Measurements from ENCODE around the gene NEU1.
A peak's percentile ranks its signal among the peaks of the same experiment; 100 is the strongest.

The NEU1 gene

DNA sequence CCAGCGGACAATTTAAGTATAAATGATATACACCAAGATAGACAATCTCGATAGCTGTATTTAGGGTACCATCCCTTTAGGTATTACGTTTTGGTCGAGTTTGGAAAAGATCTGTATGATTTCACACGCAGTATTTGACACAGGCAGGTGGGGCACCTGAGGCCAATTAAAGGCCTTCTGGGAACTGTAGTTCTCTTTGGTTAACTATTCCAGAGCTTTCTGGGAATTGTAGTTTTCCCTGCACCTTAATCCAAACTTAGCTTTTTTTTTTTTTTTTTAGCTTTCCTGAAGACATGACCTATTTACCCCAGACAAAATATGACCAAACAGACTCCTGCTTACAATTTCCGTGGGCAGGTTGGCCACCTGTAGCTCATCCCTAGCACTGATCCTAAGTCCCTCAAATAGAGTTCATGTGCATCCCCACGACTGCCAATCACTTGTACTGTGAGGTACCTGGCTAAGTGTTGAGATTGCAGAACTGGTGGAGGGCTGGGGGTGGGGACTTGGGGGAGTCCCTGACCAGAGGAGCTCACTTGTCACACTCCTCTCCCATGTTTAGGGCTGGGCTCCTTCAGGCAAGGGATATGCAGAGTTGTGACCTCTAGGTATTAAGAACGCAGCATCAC lies 35.9 kb upstream of the NEU1 start:
- peak; percentile 57 for ATAC-seq

DNA sequence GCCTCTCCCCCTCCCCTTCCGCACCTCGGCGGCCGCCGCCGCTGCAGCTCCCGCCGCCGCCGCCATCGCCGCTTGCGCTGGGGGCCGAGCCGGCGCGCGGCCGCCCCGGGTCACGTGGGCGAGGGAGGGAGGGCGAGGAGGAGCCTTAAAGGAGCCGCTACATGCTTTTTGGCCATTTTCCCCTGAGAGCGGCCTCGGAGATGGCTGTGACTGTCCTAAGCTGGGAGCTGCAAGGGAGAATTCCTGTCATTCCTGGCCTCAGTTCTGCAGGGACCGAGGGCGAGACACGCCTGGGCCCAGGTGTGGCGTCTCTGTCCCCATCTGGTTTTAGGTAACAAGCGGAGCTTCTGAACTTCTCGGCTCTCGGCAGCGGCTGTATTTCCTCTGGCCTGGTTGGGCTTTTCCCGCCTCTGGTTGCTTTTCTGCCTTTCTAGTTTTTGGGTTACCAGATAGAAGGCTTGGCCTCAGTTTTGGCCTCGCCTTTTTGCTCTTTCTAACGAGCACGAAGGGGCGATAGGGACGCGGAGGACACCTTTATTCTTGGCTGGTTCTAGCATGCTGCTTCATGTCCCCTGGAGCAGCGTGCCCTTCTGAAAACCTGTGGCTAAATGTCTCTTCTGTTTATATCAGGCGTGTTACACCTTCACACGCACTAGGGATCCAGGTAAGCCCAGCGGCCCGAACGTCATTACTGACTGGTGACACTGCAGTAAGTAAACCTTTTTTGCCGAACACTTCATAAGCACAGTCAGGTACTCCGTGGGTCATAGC lies 35.2 kb upstream of the NEU1 start, which contains the start of gene EHMT2:
Gene EHMT2 (minus strand): TSS at position 87 of the 771 bp plus-strand sequence. CDS start 21 bp downstream, at position 66.
- peak; percentile 73 for ATAC-seq
- TF ChIP-seq TOX (CRISPR knock-in tag; IDR thresholded peaks at IDR 0.05; ENCODE audit: borderline replicate concordance) (no peak), RARB (CRISPR knock-in tag; IDR thresholded peaks at IDR 0.05) (no peak), ZNF8 (CRISPR knock-in tag; IDR thresholded peaks at IDR 0.05) (no peak), ZC3H10 (CRISPR knock-in tag; IDR thresholded peaks at IDR 0.05) (no peak), TCF4 (CRISPR knock-in tag; IDR thresholded peaks at IDR 0.05; ENCODE audit: borderline replicate concordance) (no peak), ISL1 (CRISPR knock-in tag; IDR thresholded peaks at IDR 0.05) (no peak), PPARA (CRISPR knock-in tag; IDR thresholded peaks at IDR 0.05; ENCODE audit: borderline replicate concordance) (no peak), GLIS3 (CRISPR knock-in tag; IDR thresholded peaks at IDR 0.05) (no peak), ZNF565 (CRISPR knock-in tag; conservative IDR thresholded peaks at IDR 0.05; ENCODE audit: low read depth) (no peak), ESRRG (CRISPR knock-in tag; IDR thresholded peaks at IDR 0.05) (no peak), ARNTL (CRISPR knock-in tag; IDR thresholded peaks at IDR 0.05; ENCODE audit: borderline replicate concordance, low read depth) (no peak), ZNF70 (CRISPR knock-in tag; IDR thresholded peaks at IDR 0.05) (no peak), TSHZ2 (CRISPR knock-in tag; IDR thresholded peaks at IDR 0.05) (no peak), POU6F1 (CRISPR knock-in tag; IDR thresholded peaks at IDR 0.05; ENCODE audit: borderline replicate concordance, low read depth) (no peak)
- TF ChIP-seq, protein P1, sequence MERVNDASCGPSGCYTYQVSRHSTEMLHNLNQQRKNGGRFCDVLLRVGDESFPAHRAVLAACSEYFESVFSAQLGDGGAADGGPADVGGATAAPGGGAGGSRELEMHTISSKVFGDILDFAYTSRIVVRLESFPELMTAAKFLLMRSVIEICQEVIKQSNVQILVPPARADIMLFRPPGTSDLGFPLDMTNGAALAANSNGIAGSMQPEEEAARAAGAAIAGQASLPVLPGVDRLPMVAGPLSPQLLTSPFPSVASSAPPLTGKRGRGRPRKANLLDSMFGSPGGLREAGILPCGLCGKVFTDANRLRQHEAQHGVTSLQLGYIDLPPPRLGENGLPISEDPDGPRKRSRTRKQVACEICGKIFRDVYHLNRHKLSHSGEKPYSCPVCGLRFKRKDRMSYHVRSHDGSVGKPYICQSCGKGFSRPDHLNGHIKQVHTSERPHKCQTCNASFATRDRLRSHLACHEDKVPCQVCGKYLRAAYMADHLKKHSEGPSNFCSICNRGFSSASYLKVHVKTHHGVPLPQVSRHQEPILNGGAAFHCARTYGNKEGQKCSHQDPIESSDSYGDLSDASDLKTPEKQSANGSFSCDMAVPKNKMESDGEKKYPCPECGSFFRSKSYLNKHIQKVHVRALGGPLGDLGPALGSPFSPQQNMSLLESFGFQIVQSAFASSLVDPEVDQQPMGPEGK (CRISPR knock-in tag; IDR thresholded peaks at IDR 0.05; ENCODE audit: borderline replicate concordance): no peak
- TF ChIP-seq, protein P2, sequence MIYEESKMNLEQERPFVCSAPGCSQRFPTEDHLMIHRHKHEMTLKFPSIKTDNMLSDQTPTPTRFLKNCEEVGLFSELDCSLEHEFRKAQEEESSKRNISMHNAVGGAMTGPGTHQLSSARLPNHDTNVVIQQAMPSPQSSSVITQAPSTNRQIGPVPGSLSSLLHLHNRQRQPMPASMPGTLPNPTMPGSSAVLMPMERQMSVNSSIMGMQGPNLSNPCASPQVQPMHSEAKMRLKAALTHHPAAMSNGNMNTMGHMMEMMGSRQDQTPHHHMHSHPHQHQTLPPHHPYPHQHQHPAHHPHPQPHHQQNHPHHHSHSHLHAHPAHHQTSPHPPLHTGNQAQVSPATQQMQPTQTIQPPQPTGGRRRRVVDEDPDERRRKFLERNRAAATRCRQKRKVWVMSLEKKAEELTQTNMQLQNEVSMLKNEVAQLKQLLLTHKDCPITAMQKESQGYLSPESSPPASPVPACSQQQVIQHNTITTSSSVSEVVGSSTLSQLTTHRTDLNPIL (CRISPR knock-in tag; IDR thresholded peaks at IDR 0.05; ENCODE audit: low read depth): no peak

More for the DNA sequence above, 35.9 kb upstream of the NEU1 start:
- no peak for TF ChIP-seq GLIS3 (CRISPR knock-in tag; IDR thresholded peaks at IDR 0.05)
- TF ChIP-seq ZC3H10 (CRISPR knock-in tag; IDR thresholded peaks at IDR 0.05): no peak
- TF ChIP-seq ARNTL (CRISPR knock-in tag; IDR thresholded peaks at IDR 0.05; ENCODE audit: borderline replicate concordance, low read depth): no peak
- no peak for TF ChIP-seq ESRRG (CRISPR knock-in tag; IDR thresholded peaks at IDR 0.05)
- TF ChIP-seq BACH2 (CRISPR knock-in tag; IDR thresholded peaks at IDR 0.05; ENCODE audit: borderline replicate concordance): no peak

DNA sequence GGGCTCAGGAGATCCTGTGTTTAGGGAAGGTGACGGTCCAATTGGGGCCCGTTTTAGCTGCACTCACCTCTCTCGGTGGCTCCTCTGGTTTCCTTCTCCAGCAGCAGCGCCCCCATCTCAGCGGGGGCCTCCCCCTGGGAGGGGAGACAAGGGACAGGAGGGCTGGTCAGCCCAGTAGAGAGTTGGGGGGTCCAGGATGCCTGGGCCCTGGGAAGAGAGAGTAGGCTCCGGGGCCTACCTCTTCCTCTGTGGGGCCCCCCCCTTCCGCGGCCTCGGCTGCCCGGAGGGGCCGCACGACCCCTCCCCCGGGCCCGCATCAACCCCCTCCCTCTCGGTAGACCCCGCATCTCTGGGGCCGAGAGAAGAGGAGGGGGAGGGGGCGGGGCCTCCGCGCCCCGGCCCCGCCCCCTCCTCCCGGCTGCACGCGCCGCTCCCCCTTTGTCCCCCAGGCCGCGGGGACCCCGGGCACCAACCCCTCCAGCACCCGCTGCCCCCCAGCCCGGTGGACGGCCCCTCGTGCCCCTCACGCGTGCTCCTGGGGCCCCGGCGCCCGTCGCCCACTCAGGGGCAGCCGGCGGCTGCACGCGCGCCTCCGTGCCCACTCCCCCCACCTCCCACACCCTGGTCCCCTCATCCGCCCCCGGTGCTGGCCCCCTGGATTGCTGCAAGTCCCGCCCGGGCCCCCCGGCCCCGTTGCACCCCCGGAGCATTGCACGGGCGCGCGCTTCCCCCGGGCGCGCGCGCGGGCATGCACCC lies 34.4 kb upstream of the NEU1 start:
- TF ChIP-seq ESRRG (CRISPR knock-in tag; IDR thresholded peaks at IDR 0.05) (no peak), POU6F1 (CRISPR knock-in tag; IDR thresholded peaks at IDR 0.05; ENCODE audit: borderline replicate concordance, low read depth) (no peak), CSDC2 (CRISPR knock-in tag; IDR thresholded peaks at IDR 0.05) (no peak), ZFP3 (CRISPR knock-in tag; IDR thresholded peaks at IDR 0.05) (no peak)
- no peak for ATAC-seq
